GM08714 (cell line): Measurements from ENCODE around the gene TRAF1.

Experiments
- H3K4me3 ChIP-seq: fragments of 200-500 bp; sonication (Bioruptor generic); 2 replicates; pipeline ENCODE4 v1.5.1; 2014; ENCODE audit warnings: mild to moderate bottlenecking, low read length, inconsistent platforms
- ZNF274 ChIP-seq: IDR thresholded peaks from 2 replicates; pipeline ENCODE4 v1.6.1; 2012; ENCODE audit warnings: mild to moderate bottlenecking, low read depth, low read length

TRAF1 gene

DNA sequence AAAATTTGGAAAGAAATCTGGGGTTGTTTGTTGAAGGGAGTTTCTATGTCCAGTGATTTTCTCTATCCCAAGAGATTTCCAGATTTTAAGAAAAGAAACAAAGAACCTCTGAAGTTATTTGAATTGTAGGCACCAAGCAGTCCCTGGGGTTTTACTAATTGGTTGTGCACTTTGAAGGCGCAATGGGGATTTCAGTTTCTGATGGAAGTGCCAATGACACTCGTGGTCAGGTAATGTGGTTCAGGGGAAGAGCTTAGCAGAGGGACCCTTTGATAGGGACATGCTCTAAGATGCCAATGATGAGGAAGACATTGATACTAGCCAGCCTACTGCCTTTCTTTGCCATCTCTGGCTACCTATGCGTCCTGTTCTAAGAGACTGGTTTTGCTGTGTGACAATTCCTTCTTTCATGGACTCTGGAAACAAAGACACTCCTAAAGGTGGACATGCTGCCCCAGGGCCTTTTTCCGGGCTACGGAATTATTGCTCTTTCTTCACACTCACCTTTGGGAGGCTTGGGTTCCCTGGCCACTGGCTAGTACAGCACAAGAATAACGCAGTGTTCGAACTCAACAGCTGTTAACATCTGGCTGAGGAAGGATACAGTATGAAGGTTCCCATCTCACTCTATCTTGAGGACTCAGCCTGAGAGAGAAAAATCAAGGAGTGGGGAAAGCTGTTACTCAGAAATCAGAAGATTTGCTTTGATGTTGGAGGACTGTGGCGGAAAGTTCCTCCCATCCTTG lies 6.9 kb upstream of the TRAF1 start:
- no peak for TF ChIP-seq ZNF274
- H3K4me3 ChIP-seq: peak overlapping the region; percentile 11; the same call in 1 of the 2 replicates

DNA sequence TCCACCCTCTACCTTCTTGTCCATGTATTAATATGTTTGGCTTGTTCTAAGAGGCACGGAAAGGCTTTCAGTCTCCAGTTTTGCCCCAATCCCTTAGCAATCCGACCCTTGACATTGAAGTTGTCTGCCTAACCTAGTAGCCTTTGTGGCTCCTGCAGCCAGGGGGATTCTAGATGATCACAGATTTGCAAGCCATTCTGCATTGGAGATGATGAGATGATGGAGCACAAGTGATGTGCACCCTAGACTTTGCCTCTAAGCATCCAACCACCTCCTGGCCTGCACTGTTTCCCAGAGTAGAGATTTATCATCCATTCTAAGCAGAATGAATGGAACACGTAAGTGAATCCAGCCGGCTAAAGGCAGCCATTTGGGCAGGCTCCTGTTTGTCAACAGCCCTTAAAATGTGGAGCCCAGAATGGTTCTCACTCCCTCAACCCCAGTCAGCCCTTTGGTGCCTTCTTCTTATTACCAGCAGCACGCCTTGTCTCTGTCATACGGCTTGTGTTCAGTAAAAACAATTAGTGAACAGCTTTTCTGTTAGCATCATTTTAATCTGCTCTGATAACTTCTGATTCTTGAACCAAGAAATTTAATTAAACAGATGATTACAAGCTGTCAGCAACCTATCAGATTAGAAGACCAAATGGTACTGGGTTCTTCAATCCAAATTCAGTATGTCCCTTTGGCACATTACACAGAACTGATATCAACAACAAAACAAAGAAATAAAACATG lies 5.7 kb upstream of the TRAF1 start:
- peak overlapping the region; percentile 44; the same call in 1 of the 2 replicates for H3K4me3 ChIP-seq
- TF ChIP-seq ZNF274: no peak

DNA sequence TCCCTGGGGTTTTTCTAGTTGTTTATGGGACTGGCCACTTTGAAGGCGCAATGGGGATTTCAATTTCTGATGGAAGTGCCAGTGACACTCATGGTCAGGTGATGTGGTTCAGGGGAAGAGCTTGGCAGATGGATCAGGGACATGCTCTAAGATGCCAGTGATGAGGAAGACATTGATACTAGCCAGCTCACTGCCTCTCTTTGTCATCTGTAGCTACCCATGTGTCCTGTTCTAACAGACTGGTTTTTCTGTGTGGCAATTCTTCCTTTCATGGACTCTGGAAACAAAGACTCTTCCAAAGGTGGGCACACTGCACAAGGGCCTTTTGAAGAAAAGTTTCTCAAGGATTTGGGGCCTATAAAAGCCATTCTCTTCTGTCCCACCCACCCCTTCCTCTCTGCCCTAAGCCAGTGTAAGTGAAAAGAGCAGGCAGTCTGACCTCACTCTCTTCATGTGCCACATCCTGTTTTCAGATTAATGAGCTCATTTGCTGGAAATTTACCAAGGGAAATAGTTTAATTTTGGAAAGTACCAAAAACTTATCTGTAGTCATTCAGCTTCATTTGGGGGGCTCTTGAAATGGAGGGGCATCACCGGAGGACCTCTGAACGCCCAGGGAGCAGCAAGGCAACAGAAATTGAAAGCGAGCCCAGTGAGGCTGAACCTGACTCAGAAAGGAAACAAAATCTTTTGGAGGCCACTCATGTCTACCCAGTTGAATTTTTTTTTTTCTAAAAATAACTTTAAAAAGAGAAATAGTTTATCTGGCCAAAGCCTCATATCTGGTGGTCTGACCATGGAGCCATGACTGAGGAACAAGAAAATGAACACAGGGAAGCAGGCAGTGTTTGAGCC lies 4.9 kb upstream of the TRAF1 start:
- H3K4me3 ChIP-seq: peak overlapping the region; percentile 44; the same call in 1 of the 2 replicates
- TF ChIP-seq ZNF274: no peak

DNA sequence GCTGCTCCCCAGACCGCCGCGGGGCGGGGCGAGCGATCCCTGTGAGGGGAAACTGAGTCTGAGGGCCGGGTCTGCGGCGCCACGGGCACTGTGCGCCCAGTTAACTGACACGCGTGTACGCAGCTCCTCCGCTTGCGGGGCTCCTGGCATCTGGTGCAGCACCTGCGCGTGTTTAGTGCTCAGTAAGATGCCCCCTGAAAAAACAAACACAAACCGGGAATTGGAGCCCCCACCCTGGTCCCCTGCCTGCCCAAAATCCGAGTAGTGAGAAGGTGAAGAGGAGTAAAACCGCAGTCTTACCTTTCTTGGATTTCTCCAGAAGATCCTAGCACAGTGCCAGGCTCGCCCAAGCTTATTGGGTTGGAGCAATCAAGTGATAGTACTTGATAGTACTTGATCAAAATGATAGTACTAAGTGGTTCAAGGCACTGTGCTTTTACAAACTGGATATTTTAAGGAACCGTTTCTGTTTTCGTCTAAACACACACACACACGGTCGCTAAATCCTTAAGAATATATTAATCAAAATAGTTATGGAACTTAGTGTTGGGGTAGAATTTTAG lies 2.7 kb upstream of the TRAF1 start:
- no peak for TF ChIP-seq ZNF274
- peak overlapping the region; percentile 82; the same call in 1 of the 2 replicates for H3K4me3 ChIP-seq

DNA sequence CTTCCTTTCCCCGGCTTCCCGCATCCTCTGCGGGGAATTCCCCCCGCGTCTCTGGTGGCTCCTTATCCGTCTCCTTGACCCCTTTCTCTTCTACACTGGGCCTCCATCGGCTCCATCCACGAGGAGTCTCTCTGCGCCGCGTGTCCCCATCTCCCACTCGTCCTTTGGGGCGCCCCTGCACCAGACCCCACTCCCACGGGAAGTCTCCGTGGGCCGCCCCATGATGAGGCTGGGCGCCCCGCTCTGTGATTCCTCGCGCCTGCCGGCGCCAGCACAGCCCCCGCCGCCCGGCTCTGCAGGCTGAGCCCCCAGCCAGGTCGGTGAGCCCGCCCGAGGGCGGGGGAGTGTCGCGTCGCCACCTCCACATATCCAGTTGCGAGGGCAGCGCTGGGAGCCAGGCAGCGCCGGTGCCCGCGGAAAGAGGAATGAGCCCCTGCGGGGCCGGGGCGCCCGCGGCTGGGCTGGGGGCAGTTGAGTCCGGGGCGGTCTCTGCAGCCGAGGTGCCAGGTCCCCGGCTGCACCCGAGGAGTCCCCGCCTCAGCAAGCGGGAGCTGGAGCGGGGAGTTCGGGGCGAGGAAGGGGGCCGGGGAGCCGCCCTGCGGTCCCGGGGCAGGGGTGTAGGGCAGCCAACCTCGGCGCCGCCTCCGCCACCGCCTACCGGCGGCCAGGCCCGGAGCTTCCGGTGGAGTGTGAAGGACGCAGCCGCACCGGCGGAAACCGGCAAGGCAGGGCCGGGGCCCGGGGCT lies 2.1 kb upstream of the TRAF1 start:
- TF ChIP-seq ZNF274: no peak

DNA sequence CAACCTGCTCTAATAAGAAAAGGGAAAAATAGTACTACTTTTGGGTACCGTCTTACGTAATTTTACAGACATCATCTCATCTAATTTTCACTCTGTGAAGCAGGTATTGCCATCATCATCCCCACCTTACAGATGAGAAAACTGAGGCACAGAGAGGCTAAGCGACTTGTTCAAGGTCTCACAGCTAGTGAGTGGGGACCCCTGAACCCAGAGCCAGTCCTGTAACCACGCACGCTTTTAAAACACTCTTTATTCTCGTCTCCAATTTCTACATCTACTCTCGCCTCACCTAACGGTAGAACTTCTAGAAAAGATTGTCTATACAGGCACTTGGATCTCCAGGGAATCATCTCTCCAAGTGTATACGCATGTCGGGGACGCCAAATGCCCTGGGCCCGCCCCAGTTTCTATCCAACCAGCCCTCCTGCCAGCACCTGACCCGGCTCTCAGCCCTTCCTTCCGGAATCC lies 1.5 kb upstream of the TRAF1 start:
- H3K4me3 ChIP-seq: peak overlapping the region; percentile 82

More for the DNA sequence above, 2.1 kb upstream of the TRAF1 start:
- peak overlapping the region; percentile 82 for H3K4me3 ChIP-seq

DNA sequence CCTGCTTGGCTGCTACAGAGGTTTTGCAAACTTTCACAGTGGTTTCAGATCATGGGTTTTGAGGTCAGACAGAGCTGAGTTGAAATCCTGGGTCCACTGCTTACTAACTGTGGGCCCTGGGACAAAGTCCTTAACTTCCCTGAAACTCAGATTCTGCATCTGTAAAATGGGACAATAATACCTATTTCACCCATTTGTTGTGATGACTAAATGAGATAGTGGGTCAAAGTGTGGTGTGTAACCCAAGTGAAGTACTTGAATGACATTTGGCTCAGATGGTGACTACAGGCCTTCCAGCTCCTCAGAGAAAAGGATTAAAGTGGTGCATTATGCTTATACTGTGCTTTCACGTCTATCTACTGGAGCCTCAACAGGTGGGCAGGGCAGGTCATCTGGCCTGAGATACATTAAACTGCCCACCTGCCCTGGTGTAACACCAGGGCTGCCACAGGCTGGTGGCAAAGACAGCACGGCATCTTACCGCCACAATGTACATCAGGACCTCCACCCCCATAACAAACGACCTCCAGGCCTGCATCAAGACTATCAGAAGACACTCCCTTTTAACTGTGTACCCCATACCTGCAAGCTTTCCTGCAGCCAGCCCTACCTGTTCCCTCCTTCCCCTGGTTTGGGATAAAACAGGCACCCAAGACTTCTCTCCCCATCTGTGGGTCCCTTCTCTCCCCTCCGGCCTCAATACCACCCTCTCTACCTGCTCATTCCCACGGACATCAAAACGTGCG lies 846 bp upstream of the TRAF1 start:
- TF ChIP-seq ZNF274: no peak
- peak overlapping the region; percentile 82; the same call in 1 of the 2 replicates for H3K4me3 ChIP-seq

More for the DNA sequence above, 1.5 kb upstream of the TRAF1 start:
- no peak for TF ChIP-seq ZNF274

DNA sequence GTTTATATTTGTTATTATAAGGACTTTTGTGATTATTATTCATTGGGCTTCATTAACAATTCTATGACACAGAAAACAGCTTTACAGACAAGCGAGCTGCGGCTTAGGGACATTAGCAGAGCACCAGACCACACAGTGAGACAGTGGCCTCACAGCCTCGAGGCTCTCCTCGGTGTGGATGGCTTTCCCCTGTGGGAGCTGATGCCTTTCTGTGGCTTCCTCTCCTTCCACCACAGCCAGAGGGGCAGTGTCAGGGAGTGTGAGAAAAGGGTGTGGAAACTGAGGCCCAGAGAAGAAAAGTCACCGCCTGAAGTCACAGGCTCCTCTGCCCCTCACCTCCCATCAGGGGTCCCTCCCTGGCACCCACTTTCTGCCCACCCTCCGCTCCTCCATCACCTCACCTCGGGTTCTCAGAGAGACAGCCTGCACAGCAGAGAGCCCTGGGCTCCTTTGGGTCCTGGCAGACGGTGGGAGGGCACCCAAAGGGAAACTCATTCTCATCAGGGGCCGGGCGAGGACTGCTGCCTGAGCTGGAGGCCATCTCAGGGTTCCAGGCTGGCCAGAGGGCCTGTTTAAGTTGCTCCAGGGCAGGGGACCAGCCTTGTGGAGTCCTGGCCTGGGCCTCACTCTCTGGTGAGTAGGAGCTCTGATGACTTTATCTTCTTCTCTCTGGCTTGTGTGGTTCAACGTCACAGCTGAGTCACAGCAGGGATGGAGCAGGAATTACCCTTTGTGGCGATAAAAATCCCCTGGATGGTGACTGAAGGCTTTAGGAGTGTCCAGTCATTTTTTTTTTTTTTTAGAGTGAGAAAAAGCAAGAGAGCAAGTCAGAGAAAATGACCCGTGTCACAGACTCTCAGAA lies 830 bp downstream of the TRAF1 start:
- peak overlapping the region; percentile 57 for H3K4me3 ChIP-seq
- TF ChIP-seq ZNF274: no peak

DNA sequence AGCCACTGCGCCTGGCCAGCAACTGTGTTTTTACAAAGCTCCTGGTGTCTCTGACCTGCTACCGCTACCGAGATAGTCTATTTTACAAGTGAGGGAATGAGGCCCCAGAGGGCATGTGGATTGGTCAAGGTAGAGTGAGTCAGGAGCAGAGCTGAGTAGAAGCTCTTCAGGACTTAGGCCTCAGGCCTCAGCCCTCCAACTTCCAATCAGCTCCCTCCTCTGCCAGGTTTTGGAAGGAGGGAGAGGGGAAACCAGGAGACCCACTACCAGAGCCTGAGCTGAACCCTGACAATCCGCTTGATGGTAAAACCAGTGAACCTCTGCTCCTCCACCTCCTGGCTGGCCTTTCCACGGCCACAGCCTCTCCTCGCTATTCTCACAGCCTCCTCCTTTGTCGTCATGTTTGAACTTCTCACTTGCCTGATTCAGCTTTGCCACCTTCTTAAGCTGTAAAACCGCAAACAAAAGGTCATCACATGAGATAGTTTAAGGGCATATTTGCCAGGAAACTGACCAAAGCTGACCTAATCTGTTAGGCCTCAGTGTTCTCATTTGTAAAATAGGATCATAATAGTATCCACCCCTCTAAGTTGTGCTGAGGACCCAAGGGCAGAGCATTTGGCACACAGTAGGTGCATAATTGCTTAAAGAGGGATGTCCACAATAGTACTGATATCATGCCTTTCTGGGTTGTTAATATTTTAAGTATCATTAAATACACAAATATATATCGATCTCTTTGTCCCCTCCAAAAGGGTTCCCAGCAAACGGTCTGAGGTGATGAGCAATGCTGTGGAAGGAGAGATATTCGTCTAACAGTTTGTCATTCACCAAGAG lies 1.7 kb downstream of the TRAF1 start:
- peak overlapping the region; percentile 57 for H3K4me3 ChIP-seq
- TF ChIP-seq ZNF274: no peak

DNA sequence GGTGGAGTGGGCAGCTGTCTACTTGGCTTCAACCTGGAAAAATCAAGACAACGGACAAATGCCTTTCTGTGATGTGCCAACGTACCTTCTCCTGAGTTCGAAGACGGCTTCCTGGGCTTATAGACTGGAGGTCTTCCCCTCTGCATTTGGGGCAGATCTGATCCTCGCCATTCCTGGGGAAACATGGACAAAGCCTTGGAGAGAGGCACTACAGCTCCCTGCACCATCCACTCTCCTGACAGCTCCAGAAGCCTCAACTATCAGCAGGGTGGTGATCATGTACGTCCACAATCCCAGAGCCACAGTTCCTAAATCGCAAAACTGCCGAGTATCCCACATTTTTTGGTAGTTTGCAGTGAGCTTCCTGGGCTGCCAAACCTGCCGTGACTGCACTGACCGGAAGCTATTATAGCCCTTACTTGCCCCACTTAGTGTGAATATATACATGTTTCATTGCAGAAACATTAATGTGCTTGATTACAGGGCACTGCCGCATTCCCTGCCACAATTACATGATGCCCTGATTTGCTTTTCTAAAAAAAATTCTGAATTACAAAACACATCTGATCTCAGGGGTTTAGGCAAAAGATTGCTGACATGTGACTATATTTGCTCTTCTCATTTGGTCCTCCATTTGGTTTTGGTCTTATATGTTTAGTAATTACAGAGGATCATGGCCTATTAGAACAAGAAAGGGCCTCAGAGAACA lies 2.8 kb downstream of the TRAF1 start:
- H3K4me3 ChIP-seq: peak overlapping the region; percentile 57
- TF ChIP-seq ZNF274: no peak
